Activated CD4-positive, alpha-beta T cell treated with anti-CD3 and anti-CD28 coated beads, Interleukin-2, amount 10 ng/mL, durations not matched to agents 24 days and 14 days (primary cell): Measurements from ENCODE around the gene GRID1. TPM values are rescaled to one million over a fixed set of nuclear protein-coding genes. Genes with fewer than 3 reads are reported as not detected.
A peak's percentile ranks its signal among the peaks of the same experiment; 100 is the strongest.

Source experiments
- DNase-seq: peaks from one replicate; pipeline ENCODE4 v3.0.0; 2022
- H3K27ac Mint-ChIP-seq: one replicate; pipeline ENCODE4 v1.8.0; 2022; ENCODE audit warnings: mild to moderate bottlenecking, mixed read lengths
- H3K27me3 Mint-ChIP-seq: one replicate; pipeline ENCODE4 v1.8.0; 2022; ENCODE audit warnings: mixed read lengths
- H3K36me3 Mint-ChIP-seq: one replicate; pipeline ENCODE4 v1.8.0; 2022; ENCODE audit warnings: low read depth, mild to moderate bottlenecking, mixed read lengths
- H3K4me1 Mint-ChIP-seq: one replicate; pipeline ENCODE4 v1.8.0; 2021; ENCODE audit warnings: mixed read lengths
- H3K4me3 Mint-ChIP-seq: one replicate; pipeline ENCODE4 v1.8.0; 2022; ENCODE audit warnings: mild to moderate bottlenecking, moderate library complexity, mixed read lengths
- H3K9me3 Mint-ChIP-seq: one replicate; pipeline ENCODE4 v1.8.0; 2021; ENCODE audit warnings: mixed read lengths
- intact Hi-C: fragments of 100-400 bp; cut with micrococcal nuclease; formaldehyde crosslinking; loops from one replicate; pipeline ENCODE4 v1.15.1; 2023
- total RNA-seq: library from RNA; stranded (reverse); gene quantifications from 2 replicates; pipeline ENCODE4 v1.2.3, GENCODE V29; 2022

GRID1 gene
- total RNA-seq, 1 donor from 2014 or later, result not detected

DNA sequence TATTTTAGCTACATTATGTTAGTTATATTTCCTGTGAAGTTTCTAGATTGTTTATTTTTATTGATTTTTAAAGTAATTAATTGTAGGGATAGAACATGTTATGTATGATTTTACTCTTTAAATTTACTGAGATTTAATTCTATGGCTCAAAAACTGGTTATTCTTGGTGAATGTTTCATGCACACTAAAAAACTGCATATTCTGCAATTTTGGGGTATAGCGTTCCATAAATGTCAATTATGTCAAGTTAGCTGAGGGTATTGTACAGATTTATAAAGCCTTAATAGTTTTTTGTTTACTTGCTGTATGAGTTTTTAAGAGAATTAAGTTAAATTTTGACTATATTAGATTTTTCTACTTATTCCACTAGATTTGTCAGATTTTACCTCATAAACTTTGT is 669.7 kb downstream of the GRID1 start:
- Mint-ChIP-seq H3K9me3 (no peaks in the 10 kb centered on the region), H3K36me3 (no peaks in the 10 kb centered on the region), H3K27me3 (peaks cover 3% of the 10 kb centered on the region), H3K4me3 (no peak overlapping the region), H3K4me1 (no peaks in the 10 kb centered on the region), H3K27ac (no peak overlapping the region)
- no peak for DNase-seq
- intact Hi-C loops, result no loop called here

DNA sequence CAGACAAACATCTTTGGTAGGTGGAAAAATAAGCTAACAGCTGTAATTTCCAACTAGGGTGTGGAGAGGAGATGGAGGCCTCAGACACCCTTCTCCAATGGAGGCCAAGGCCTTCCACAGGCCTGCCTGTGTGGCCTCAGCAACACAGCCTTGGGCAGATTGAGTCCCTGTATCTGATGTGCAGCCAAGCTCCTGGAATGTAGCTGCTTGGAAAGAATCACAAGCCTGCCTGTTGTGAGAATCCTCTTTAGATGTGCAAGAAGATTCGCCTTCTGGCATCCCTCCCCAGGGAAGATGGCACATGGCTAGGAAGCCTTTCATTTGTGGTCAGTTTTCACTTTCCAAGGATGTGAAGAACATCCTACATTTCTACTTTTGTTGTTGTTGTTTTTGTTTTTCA is 684.0 kb downstream of the GRID1 start:
- Mint-ChIP-seq H3K4me1 (no peaks in the 10 kb centered on the region), H3K27me3 (peaks cover 4% of the 10 kb centered on the region), H3K36me3 (no peaks in the 10 kb centered on the region), H3K4me3 (no peak overlapping the region), H3K9me3 (no peaks in the 10 kb centered on the region), H3K27ac (no peak overlapping the region)
- no peak for DNase-seq
- intact Hi-C loops, result no loop called here

DNA sequence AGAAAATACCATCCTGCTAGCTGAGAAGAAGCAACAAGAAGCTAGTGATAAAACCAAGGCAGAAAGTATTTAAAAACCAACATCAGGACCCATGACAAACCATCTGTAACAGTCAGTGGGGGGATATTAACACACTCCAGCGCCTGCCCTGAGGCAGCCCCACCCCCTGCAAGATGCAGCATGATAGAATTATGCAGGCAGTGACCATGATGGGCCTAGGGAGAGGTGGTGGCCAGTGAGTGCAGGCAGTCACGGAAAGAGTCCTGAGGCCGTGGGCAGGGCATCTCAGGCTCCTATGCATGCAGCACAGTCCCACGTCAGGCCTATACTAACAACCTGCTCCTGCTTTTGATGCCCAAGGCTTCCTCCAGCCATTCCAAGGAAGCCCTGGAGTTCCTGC is 686.9 kb downstream of the GRID1 start:
- no peaks in the 10 kb centered on the region for H3K9me3 Mint-ChIP-seq
- H3K36me3 Mint-ChIP-seq, result no peaks in the 10 kb centered on the region
- H3K4me1 Mint-ChIP-seq, result no peaks in the 10 kb centered on the region
- DNase-seq, result peak; percentile 25
- peaks cover 2% of the 10 kb centered on the region for H3K27me3 Mint-ChIP-seq
- intact Hi-C loops, result no loop called here
- H3K4me3 Mint-ChIP-seq, result no peak overlapping the region
- H3K27ac Mint-ChIP-seq, result no peak overlapping the region

DNA sequence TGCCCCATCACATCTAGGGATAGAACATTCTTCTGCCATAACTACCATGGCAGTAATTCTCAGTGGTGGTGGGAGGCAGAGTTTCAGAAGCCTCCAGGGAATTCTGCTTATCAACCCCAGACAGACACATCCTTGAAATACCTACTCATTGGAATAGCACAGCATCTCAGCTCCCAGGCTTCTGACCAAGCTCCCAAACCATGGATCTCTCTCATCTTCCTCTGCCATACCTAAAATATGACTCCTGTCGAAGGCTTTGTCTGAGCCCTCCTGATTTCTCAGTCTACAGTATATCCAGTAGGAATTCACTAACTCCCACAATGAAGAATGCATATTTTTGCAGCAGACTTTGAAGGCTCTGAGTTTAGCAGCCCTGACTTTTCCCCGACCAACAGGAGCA is 687.5 kb downstream of the GRID1 start:
- H3K9me3 Mint-ChIP-seq, result no peaks in the 10 kb centered on the region
- no peaks in the 10 kb centered on the region for H3K36me3 Mint-ChIP-seq

DNA sequence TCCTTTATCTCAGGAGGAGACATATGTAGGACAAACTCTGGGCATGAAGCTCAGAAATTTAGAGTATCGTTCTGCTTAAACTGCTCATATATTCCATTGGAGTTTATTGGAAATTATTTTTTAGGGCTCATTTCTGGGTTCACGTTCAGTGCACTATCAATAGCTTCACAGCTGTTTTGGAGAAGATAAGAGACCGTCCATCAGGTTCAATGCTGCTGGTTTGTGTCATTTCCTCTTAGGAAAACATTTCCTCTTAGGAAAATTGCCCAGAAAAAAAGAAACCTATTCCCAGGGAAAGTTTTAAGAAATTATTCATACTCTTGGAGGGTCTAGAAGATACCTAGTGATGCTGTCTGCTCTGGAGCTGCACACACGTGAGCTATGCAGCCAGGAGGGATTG is 691.7 kb downstream of the GRID1 start:
- intact Hi-C loops, result no loop called here
- Mint-ChIP-seq H3K36me3 (no peaks in the 10 kb centered on the region), H3K9me3 (peaks cover 8% of the 10 kb centered on the region), H3K4me1 (no peaks in the 10 kb centered on the region), H3K4me3 (no peak overlapping the region), H3K27me3 (no peaks in the 10 kb centered on the region), H3K27ac (no peak overlapping the region)
- no peak for DNase-seq

More for the DNA sequence above, 687.5 kb downstream of the GRID1 start:
- Mint-ChIP-seq H3K4me3 (no peak overlapping the region), H3K4me1 (no peaks in the 10 kb centered on the region), H3K27ac (no peak overlapping the region), H3K27me3 (no peaks in the 10 kb centered on the region)
- intact Hi-C loops, result no loop called here
- DNase-seq, result peak; percentile 14

DNA sequence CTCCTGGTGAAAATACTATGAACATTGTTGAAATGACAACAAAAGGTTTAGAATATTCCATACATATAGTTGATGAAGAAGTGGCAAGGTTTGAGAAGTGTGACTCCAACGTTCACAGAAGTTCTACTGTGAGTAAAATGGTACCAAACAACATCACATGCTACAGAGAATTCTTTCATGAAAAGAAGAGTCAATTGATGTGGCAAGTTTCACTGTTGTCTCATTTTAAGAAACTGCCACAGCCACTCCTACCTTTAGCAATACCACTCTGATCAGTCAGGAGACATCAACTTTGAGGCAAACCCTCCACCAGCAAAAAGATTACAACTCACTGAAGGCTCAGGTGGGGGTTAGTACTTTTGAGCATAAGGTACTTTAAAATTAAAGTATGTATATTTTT is 693.3 kb downstream of the GRID1 start:
- Mint-ChIP-seq H3K4me1 (no peaks in the 10 kb centered on the region), H3K27me3 (no peaks in the 10 kb centered on the region), H3K36me3 (no peaks in the 10 kb centered on the region), H3K9me3 (peaks cover 8% of the 10 kb centered on the region), H3K4me3 (no peak overlapping the region), H3K27ac (no peak overlapping the region)
- intact Hi-C loops, result no loop called here
- DNase-seq, result peak; percentile 39

DNA sequence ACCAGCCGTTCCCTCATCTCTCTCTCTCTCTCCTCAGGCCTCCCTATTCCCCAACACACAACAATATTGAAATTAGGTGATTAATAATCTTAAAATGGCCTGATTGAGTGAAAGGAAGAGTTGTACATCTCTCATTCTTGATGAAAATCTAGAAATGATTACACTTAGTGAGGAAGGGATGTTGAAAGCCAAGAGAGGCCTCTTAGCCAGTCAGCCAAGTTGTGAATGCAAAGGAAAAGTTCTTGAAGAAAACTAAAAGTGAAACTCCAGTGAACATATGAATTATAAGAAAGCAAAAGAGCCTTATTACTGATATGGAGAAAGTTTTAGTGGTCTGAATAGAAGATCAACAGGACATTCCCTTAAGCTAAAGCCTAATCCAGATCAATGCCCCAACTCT is 695.1 kb downstream of the GRID1 start:
- H3K36me3 Mint-ChIP-seq, result no peaks in the 10 kb centered on the region
- no peaks in the 10 kb centered on the region for H3K27me3 Mint-ChIP-seq
- no peak overlapping the region for H3K4me3 Mint-ChIP-seq
- intact Hi-C loops, result no loop called here
- H3K4me1 Mint-ChIP-seq, result no peaks in the 10 kb centered on the region
- no peak overlapping the region for H3K27ac Mint-ChIP-seq
- DNase-seq, result no peak
- peaks cover 8% of the 10 kb centered on the region for H3K9me3 Mint-ChIP-seq

DNA sequence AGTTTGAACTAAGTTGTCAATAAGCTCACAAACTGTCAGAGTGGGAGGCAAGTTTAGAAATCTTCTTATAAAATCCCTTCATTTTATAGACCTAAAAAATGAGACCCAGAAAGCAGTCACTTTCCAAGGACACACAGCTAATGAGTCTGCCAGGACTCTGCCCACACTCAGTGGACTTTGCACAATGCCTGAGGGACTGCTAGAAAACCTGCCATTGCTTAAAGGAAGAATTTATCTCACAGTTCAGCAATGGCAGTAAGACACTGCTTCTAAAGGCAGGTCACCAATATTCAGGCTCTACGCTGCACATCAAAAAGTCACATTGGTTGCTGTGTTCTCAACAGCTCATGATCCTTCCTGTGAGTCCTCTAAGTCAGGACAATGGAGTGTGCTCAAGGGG is 698.1 kb downstream of the GRID1 start:
- no peaks in the 10 kb centered on the region for H3K4me1 Mint-ChIP-seq
- H3K27me3 Mint-ChIP-seq, result no peaks in the 10 kb centered on the region
- no peak overlapping the region for H3K27ac Mint-ChIP-seq
- DNase-seq, result no peak
- intact Hi-C loops, result no loop called here
- H3K36me3 Mint-ChIP-seq, result no peaks in the 10 kb centered on the region
- H3K4me3 Mint-ChIP-seq, result no peak overlapping the region
- H3K9me3 Mint-ChIP-seq, result peaks cover 8% of the 10 kb centered on the region

DNA sequence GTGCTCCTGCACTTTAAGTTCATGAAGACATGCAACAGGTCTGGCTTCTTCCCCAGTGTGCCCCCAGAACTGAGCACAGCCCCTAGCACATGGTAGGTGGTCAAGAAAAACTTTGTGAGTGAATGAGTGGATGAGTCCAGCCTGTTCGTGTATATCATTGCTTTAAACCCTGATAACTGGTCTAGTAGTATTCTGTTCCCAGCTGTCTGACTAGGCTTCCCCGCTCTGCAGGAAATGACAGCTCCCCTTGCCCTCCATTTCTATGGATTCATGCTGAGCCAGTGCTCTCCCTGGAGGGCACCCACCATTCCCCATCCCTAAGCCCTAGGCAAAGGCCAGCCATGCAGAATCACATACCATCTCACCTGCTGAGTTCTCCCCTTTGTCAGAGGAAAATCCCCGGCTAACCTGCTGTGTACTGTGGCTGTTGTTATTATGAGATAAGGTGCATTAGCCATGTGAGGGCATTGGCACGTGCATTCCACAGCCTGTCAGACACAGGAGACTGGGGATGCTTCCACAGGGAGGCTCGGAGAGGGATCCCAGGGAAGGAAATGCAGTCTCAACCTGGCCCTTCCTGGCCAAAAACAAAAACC is 698.9 kb downstream of the GRID1 start:
- Mint-ChIP-seq H3K27me3 (no peaks in the 10 kb centered on the region), H3K4me3 (no peak overlapping the region), H3K9me3 (peaks cover 2% of the 10 kb centered on the region), H3K27ac (no peak overlapping the region), H3K36me3 (no peaks in the 10 kb centered on the region), H3K4me1 (no peaks in the 10 kb centered on the region)
- intact Hi-C loops, result no loop called here
- no peak for DNase-seq

DNA sequence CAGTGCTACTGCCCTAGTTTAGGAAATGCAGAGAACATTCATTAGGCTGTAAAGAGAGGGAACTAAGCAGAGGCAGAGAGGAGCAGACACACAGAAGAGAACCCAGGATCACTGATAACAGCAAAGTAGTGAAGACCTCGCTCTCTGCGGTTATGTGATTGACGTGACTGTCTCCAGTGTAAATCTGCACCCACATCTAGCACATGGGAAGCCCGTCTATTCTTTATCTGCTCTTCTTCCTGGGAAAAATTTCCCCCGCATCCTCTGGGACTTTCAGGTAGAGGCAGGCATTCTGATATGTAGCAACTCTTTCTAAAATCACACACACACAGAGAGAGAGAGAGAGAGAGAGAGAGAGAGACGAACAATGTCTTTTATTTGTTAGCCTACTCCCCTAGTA is 699.6 kb downstream of the GRID1 start:
- H3K36me3 Mint-ChIP-seq, result no peaks in the 10 kb centered on the region
- no peak overlapping the region for H3K4me3 Mint-ChIP-seq
- H3K27ac Mint-ChIP-seq, result no peak overlapping the region
- intact Hi-C loops, result no loop called here
- no peaks in the 10 kb centered on the region for H3K9me3 Mint-ChIP-seq
- DNase-seq, result no peak
- H3K4me1 Mint-ChIP-seq, result no peaks in the 10 kb centered on the region
- no peaks in the 10 kb centered on the region for H3K27me3 Mint-ChIP-seq

DNA sequence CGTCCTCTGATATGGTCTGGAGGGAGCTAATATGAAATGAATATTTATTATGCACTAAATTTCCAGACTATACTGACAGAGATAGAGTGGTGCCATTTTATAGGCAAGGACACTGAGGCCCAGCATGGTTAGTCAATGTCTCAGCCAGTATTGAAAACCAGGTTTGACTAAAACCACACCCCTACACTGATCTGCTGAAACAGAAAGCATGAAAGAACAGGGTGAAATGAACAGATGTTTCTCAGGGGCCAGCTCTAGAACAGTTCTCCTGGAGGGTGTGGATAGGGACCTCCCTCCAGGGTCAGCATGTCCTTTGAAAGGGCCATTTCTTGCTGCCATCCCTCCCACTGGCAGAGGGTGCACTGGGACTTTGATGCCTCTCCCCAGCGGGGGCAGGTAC is 700.5 kb downstream of the GRID1 start:
- Mint-ChIP-seq H3K27me3 (no peaks in the 10 kb centered on the region), H3K9me3 (no peaks in the 10 kb centered on the region), H3K27ac (no peak overlapping the region), H3K4me1 (no peaks in the 10 kb centered on the region), H3K36me3 (no peaks in the 10 kb centered on the region), H3K4me3 (no peak overlapping the region)
- intact Hi-C loops, result no loop called here
- no peak for DNase-seq

DNA sequence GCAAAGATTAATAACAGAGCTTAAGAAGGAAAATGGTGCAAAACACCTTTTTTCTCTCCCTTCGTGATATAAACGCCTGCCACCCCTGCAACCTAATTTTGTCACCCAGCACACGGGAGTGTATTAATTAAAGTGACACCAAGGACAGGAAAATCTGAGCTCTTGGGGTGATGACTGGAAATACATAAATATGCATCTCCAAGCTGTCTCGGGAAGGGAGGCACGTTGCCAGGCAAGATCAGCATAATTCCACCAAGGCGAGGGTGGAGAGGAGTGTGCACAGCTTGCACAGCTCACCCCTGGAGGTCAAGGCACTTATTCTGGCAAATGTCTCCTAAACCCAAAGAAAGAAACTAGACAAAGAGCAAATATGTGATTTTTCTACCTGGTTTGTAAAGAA is 700.9 kb downstream of the GRID1 start:
- no peaks in the 10 kb centered on the region for H3K4me1 Mint-ChIP-seq
- no peaks in the 10 kb centered on the region for H3K9me3 Mint-ChIP-seq
- H3K27me3 Mint-ChIP-seq, result no peaks in the 10 kb centered on the region
- no peak overlapping the region for H3K27ac Mint-ChIP-seq
- H3K36me3 Mint-ChIP-seq, result no peaks in the 10 kb centered on the region
- no peak for DNase-seq
- H3K4me3 Mint-ChIP-seq, result no peak overlapping the region
- intact Hi-C loops, result no loop called here

DNA sequence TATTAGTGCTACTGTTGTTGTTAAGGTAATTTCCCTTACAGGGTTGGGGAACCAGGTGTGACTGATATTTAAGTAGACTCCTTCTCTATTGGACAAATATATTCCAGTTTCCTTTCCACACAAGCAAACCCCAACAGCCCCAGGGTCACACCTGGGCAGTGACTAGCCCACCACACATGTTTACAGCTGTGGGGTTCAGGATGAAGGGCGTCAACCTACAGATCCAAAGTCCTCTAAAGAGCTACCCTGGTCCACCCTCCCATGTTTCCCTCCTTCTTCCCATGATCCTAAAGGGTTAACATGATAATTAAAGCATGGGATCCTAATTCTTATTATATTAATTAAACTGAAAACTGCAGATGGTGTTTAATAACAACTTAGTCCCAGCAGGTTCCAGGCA is 701.5 kb downstream of the GRID1 start:
- intact Hi-C loops, result no loop called here
- no peaks in the 10 kb centered on the region for H3K4me1 Mint-ChIP-seq
- no peaks in the 10 kb centered on the region for H3K36me3 Mint-ChIP-seq
- no peaks in the 10 kb centered on the region for H3K9me3 Mint-ChIP-seq
- H3K27ac Mint-ChIP-seq, result no peak overlapping the region
- H3K27me3 Mint-ChIP-seq, result no peaks in the 10 kb centered on the region
- DNase-seq, result no peak
- no peak overlapping the region for H3K4me3 Mint-ChIP-seq

DNA sequence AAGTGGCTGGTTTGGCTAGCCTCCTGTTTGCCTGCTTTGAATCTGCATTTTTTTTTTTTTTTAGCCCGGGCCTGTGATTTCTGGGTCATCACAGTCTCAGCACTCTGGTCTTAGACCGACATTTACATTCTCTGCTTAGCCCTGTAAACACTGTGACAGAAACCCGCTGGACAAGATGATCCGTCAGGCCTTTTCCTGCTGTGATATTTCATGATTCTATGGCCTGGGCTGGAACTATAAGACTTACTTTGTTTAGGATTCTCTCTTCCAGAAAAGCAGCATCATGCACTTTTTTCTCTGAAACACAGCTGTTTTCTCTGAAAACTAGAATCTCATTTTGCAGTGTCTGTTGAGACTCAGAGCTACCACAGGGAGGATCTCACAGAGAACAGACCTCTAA is 705.5 kb downstream of the GRID1 start:
- H3K27me3 Mint-ChIP-seq, result no peaks in the 10 kb centered on the region
- no peaks in the 10 kb centered on the region for H3K9me3 Mint-ChIP-seq
- H3K27ac Mint-ChIP-seq, result no peak overlapping the region
- no peaks in the 10 kb centered on the region for H3K4me1 Mint-ChIP-seq
- H3K4me3 Mint-ChIP-seq, result no peak overlapping the region
- no peak for DNase-seq
- intact Hi-C loops, result no loop called here
- no peaks in the 10 kb centered on the region for H3K36me3 Mint-ChIP-seq

DNA sequence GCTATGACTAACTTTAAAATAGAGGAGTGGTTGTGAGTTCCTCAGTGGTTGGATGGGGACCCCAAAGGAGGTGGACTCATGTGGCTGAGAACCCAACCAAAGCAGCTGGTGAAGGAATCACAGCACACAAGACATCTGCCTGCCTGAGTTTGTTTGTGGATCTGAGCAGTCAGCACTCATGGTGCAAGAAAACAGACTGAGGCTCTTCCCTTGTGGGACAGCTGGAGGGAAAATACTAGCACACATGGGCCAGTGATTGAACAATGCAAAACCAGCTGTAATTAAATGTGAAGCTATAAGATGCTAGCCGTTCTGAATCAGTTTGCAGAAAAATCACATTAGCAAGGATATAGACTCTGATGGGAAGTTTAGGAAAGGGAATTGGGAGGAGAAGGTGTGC is 707.3 kb downstream of the GRID1 start:
- Mint-ChIP-seq H3K27me3 (peaks cover 1% of the 10 kb centered on the region), H3K4me3 (no peak overlapping the region), H3K4me1 (no peaks in the 10 kb centered on the region), H3K36me3 (no peaks in the 10 kb centered on the region), H3K9me3 (no peaks in the 10 kb centered on the region), H3K27ac (no peak overlapping the region)
- intact Hi-C loops, result no loop called here
- DNase-seq, result no peak
